H9 (cell line): ENCODE data around the gene CMSS1. TPM values are rescaled to one million over a fixed set of nuclear protein-coding genes. Genes with fewer than 3 reads are reported as not detected.

Experiments used
- DNase-seq: peaks from one replicate; pipeline ENCODE4 v3.0.0-alpha.2; 2017
- H2AFZ ChIP-seq: one replicate; pipeline ENCODE4 v1.6.1; 2013; ENCODE audit warnings: mild to moderate bottlenecking, low read length, control low read depth, moderate library complexity
- H2AK5ac ChIP-seq: 2 replicates; pipeline ENCODE4 v1.6.1; 2013; ENCODE audit warnings: low read length, control low read depth, mixed read lengths; ENCODE audit not compliant: insufficient read length
- H2BK120ac ChIP-seq: one replicate; pipeline ENCODE4 v1.6.1; 2013; ENCODE audit warnings: low read depth, mild to moderate bottlenecking, low read length, control low read depth, inconsistent platforms; ENCODE audit not compliant: poor library complexity, severe bottlenecking
- H2BK12ac ChIP-seq: 2 replicates; pipeline ENCODE4 v1.6.1; 2013; ENCODE audit warnings: low read length, control low read depth, mixed read lengths, low read depth; ENCODE audit not compliant: insufficient read length
- H2BK15ac ChIP-seq: 2 replicates; pipeline ENCODE4 v1.6.1; 2013; ENCODE audit warnings: low read depth, low read length, control low read depth
- H2BK20ac ChIP-seq: one replicate; pipeline ENCODE4 v1.6.1; 2013; ENCODE audit warnings: low read depth, mild to moderate bottlenecking, low read length, control low read depth, inconsistent platforms; ENCODE audit not compliant: poor library complexity, severe bottlenecking
- H2BK5ac ChIP-seq: 2 replicates; pipeline ENCODE4 v1.6.1; 2013; ENCODE audit warnings: low read length, control low read depth, mixed read lengths; ENCODE audit not compliant: insufficient read length
- H3K14ac ChIP-seq: 2 replicates; pipeline ENCODE4 v1.6.1; 2013; ENCODE audit warnings: low read length, control low read depth; ENCODE audit not compliant: insufficient read depth
- H3K18ac ChIP-seq: 2 replicates; pipeline ENCODE4 v1.6.1; 2013; ENCODE audit warnings: low read depth, mild to moderate bottlenecking, mixed read lengths, low read length, control low read depth; ENCODE audit not compliant: insufficient read length
- H3K23ac ChIP-seq: 2 replicates; pipeline ENCODE4 v1.6.1; 2013; ENCODE audit warnings: low read length, control low read depth, mixed read lengths, low read depth; ENCODE audit not compliant: insufficient read length
- H3K23me2 ChIP-seq: 2 replicates; pipeline ENCODE4 v1.6.1; 2013; ENCODE audit warnings: low read depth, mild to moderate bottlenecking, mixed read lengths, low read length, control low read depth; ENCODE audit not compliant: insufficient read length, poor library complexity, severe bottlenecking
- H3K27ac ChIP-seq: 2 replicates; pipeline ENCODE4 v1.5.1; 2013; ENCODE audit warnings: low read length, control low read depth, mixed read lengths, low read depth; ENCODE audit not compliant: insufficient read length
- H3K27me3 ChIP-seq: 2 replicates; pipeline ENCODE4 v1.6.1; 2013; ENCODE audit warnings: low read length, control low read depth, inconsistent platforms; ENCODE audit not compliant: insufficient read depth
- H3K4ac ChIP-seq: 2 replicates; pipeline ENCODE4 v1.6.1; 2013; ENCODE audit warnings: low read depth, mild to moderate bottlenecking, control low read depth, inconsistent platforms, low read length, moderate library complexity
- H3K4me1 ChIP-seq: 2 replicates; pipeline ENCODE4 v1.6.1; 2013; ENCODE audit warnings: low read length, control low read depth, inconsistent platforms; ENCODE audit not compliant: insufficient read depth
- H3K4me2 ChIP-seq: 2 replicates; pipeline ENCODE4 v1.6.1; 2013; ENCODE audit warnings: low read length, control low read depth, mixed read lengths; ENCODE audit not compliant: insufficient read length, insufficient read depth
- H3K56ac ChIP-seq: 2 replicates; pipeline ENCODE4 v1.6.1; 2013; ENCODE audit warnings: low read depth, mild to moderate bottlenecking, mixed read lengths, low read length, control low read depth; ENCODE audit not compliant: insufficient read length
- H3K79me1 ChIP-seq: 2 replicates; pipeline ENCODE4 v1.6.1; 2013; ENCODE audit warnings: low read depth, mild to moderate bottlenecking, moderate library complexity, low read length, control low read depth, inconsistent platforms; ENCODE audit not compliant: insufficient read depth, poor library complexity, severe bottlenecking
- H3K79me2 ChIP-seq: 2 replicates; pipeline ENCODE4 v1.6.1; 2013; ENCODE audit warnings: low read length, control low read depth, inconsistent platforms; ENCODE audit not compliant: insufficient read depth
- H3K9ac ChIP-seq: 2 replicates; pipeline ENCODE4 v1.6.1; 2013; ENCODE audit warnings: low read length, control low read depth, mixed read lengths; ENCODE audit not compliant: insufficient read length; ENCODE audit errors: extremely low read depth
- H3K9me3 ChIP-seq: one replicate; pipeline ENCODE4 v1.6.1; 2013; ENCODE audit warnings: low read depth, low read length, inconsistent platforms; ENCODE audit not compliant: control insufficient read depth
- H3T11ph ChIP-seq: one replicate; pipeline ENCODE4 v1.6.1; 2013; ENCODE audit warnings: mild to moderate bottlenecking, low read length, control low read depth, inconsistent platforms
- H4K20me1 ChIP-seq: one replicate; pipeline ENCODE4 v1.6.1; 2013; ENCODE audit not compliant: control insufficient read depth, insufficient read length, insufficient read depth
- H4K5ac ChIP-seq: 2 replicates; pipeline ENCODE4 v1.6.1; 2013; ENCODE audit warnings: low read depth, mild to moderate bottlenecking, mixed read lengths, low read length, control low read depth; ENCODE audit not compliant: insufficient read length
- H4K8ac ChIP-seq: replicated peaks from 2 replicates; pipeline ENCODE4 v1.6.1; 2013; ENCODE audit warnings: low read length, control low read depth, mixed read lengths, low read depth; ENCODE audit not compliant: insufficient read length
- H4K91ac ChIP-seq: 2 replicates; pipeline ENCODE4 v1.6.1; 2013; ENCODE audit warnings: low read depth, mild to moderate bottlenecking, moderate library complexity, mixed read lengths, low read length, control low read depth; ENCODE audit not compliant: insufficient read length
- H3K27ac Mint-ChIP-seq, 3 experiments: 2 replicates in 2 of 3; 3 replicates in 1 of 3; pipeline ENCODE4 v1.8.0; 2020 to 2021; ENCODE audit warnings: mixed read lengths in 3 of 3, mild to moderate bottlenecking in 1 of 3, moderate library complexity in 1 of 3
- H3K27me3 Mint-ChIP-seq: 2 replicates; pipeline ENCODE4 v1.8.0; 2021; ENCODE audit warnings: low read depth, mild to moderate bottlenecking, moderate library complexity, mixed read lengths
- H3K36me3 Mint-ChIP-seq, 3 experiments: 2 replicates in 2 of 3; 3 replicates in 1 of 3; pipeline ENCODE4 v1.8.0; 2020 to 2021; ENCODE audit warnings: low read depth in 3 of 3, mixed read lengths in 3 of 3; ENCODE audit not compliant: insufficient read depth in 1 of 3
- H3K4me1 Mint-ChIP-seq, 2 experiments: 2 replicates each; pipeline ENCODE4 v1.8.0; 2020; ENCODE audit warnings: mixed read lengths in 2 of 2
- H3K4me3 Mint-ChIP-seq, 2 experiments: 2 replicates in 1 of 2; 3 replicates in 1 of 2; pipeline ENCODE4 v1.8.0; 2020 to 2021; ENCODE audit warnings: mild to moderate bottlenecking in 2 of 2, mixed read lengths in 2 of 2, moderate library complexity in 1 of 2
- H3K9me3 Mint-ChIP-seq, 2 experiments: 2 replicates in 1 of 2; 3 replicates in 1 of 2; pipeline ENCODE4 v1.8.0; 2020; ENCODE audit warnings: mild to moderate bottlenecking in 2 of 2, mixed read lengths in 2 of 2, moderate library complexity in 1 of 2
- WGBS: extraction: QIAGEN DNeasy Blood & Tissue Kit; methylation state at CpG from one replicate; pipeline ENCODE4 v1.1.7; 2013; ENCODE audit warnings: missing lambda C conversion rate, low lambda C conversion rate, mixed read lengths; ENCODE audit not compliant: insufficient read length; ENCODE audit errors: extremely low coverage; 5-methylcytosine and 5-hydroxymethylcytosine counted together
- total RNA-seq: library from RNA; stranded (reverse); gene quantifications from 2 replicates; pipeline ENCODE4 v1.2.1, GENCODE V29; 2021
- TF ChIP-seq, protein P1 (sequence below): fragments of 200-600 bp; sonication (generic); conservative IDR thresholded peaks from 3 replicates; pipeline ENCODE4 v1.8.0; 2021; ENCODE audit warnings: antibody characterized with exemption, mild to moderate bottlenecking

CMSS1 gene
- total RNA-seq, 1 experiment from 2014 or later, result 61.8 TPM

DNA sequence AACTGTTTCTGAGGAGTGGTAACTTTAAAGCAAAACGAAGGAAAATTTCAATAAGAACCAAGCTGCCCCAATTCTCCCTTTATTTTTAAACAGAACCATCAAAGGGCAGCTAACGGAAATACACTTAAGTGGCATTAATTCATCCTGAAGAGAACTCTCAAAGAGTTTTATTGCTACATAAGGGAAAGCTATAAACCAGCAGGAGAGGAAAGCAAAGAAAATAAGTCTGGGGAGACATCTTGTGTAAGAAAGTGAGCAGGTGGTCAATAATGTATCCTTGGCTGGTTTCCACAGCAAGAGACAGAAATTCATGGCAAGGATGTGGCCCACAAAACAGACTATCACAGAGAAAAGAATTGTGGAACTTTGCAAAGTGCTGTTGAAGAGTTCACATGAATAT is 40.0 kb upstream of the CMSS1 start:
- H3K9me3 ChIP-seq, result no peaks in the 10 kb centered on the region
- TF ChIP-seq, protein P1, sequence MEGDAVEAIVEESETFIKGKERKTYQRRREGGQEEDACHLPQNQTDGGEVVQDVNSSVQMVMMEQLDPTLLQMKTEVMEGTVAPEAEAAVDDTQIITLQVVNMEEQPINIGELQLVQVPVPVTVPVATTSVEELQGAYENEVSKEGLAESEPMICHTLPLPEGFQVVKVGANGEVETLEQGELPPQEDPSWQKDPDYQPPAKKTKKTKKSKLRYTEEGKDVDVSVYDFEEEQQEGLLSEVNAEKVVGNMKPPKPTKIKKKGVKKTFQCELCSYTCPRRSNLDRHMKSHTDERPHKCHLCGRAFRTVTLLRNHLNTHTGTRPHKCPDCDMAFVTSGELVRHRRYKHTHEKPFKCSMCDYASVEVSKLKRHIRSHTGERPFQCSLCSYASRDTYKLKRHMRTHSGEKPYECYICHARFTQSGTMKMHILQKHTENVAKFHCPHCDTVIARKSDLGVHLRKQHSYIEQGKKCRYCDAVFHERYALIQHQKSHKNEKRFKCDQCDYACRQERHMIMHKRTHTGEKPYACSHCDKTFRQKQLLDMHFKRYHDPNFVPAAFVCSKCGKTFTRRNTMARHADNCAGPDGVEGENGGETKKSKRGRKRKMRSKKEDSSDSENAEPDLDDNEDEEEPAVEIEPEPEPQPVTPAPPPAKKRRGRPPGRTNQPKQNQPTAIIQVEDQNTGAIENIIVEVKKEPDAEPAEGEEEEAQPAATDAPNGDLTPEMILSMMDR, result no peak
- H2AFZ ChIP-seq, result no peak overlapping the region
- no peak overlapping the region for H3K18ac ChIP-seq
- no peaks in the 10 kb centered on the region for H3K23me2 ChIP-seq
- no peak overlapping the region for H3K56ac ChIP-seq
- H2BK120ac ChIP-seq, result no peak overlapping the region
- WGBS, result no CpG with 5 or more reads among the region's 2 CpGs
- H2BK20ac ChIP-seq, result no peak overlapping the region
- no peak overlapping the region for H2BK5ac ChIP-seq
- no peaks in the 10 kb centered on the region for H3K9me3 Mint-ChIP-seq
- H4K5ac ChIP-seq, result no peak overlapping the region
- H3K79me2 ChIP-seq, result no peaks in the 10 kb centered on the region
- no peak overlapping the region for H3K4ac ChIP-seq
- no peak overlapping the region for H3K27ac Mint-ChIP-seq
- DNase-seq, result no peak
- H2BK12ac ChIP-seq, result no peak overlapping the region
- H2BK15ac ChIP-seq, result no peak overlapping the region
- no peak overlapping the region for H4K91ac ChIP-seq
- no peaks in the 10 kb centered on the region for H3K79me1 ChIP-seq
- no peak overlapping the region for H3K4me2 ChIP-seq
- no peak overlapping the region for H3K27ac ChIP-seq
- H2AK5ac ChIP-seq, result no peak overlapping the region
- no peaks in the 10 kb centered on the region for H3K27me3 ChIP-seq
- H3K14ac ChIP-seq, result no peak overlapping the region
- H3K23ac ChIP-seq, result no peak overlapping the region
- H3K9ac ChIP-seq, result no peak overlapping the region
- no peaks in the 10 kb centered on the region for H4K20me1 ChIP-seq
- H3K4me3 Mint-ChIP-seq, result no peak overlapping the region
- no peak overlapping the region for H4K8ac ChIP-seq
- no peaks in the 10 kb centered on the region; the same call in 1 of the 2 replicates for H3K27me3 Mint-ChIP-seq
- no peaks in the 10 kb centered on the region for H3K36me3 Mint-ChIP-seq
- H3K4me1 ChIP-seq, result no peaks in the 10 kb centered on the region; the same call in 1 of the 2 replicates
- H3K4me1 Mint-ChIP-seq, result peaks cover 9 to 10% of the 10 kb centered on the region in 2 experiments; a peak in 3 of 4 replicates
- no peak overlapping the region for H3T11ph ChIP-seq
